HL-60/S4 (cell line): Measurements from ENCODE around the gene NLRP1.

Experiments used
- in situ Hi-C: fragments of 300-500 bp; cut with MboI; formaldehyde crosslinking; loops from 2 replicates; pipeline ENCODE4 v1.14.3; 2022; ENCODE audit warnings: low sequenced_read_pairs

NLRP1 gene

GRCh38 chr17:5485270-5486205 lies 98.8 kb downstream of the NLRP1 start, which contains the start of gene DERL2:
TSS of gene DERL2 (minus strand) at chr17:5486178. CDS start at chr17:5486161, 17 bp downstream.
- in situ Hi-C loops = no loop called here

GRCh38 chr17:5481451-5481850 lies 102.9 kb downstream of the NLRP1 start:
- in situ Hi-C loops = no loop called here

GRCh38 chr17:5480962-5481361 lies 103.3 kb downstream of the NLRP1 start:
- in situ Hi-C loops = no loop called here

GRCh38 chr17:5478992-5479391 lies 105.3 kb downstream of the NLRP1 start:
- in situ Hi-C loops = no loop called here

- in situ Hi-C loops = no loop called here
Observed at GRCh38 chr17:5473906-5474305, 110.4 kb downstream of the NLRP1 start.

- in situ Hi-C loops = no loop called here
Observed at GRCh38 chr17:5472511-5472910, 111.8 kb downstream of the NLRP1 start.

GRCh38 chr17:5468075-5468473 lies 116.2 kb downstream of the NLRP1 start:
- in situ Hi-C loops = no loop called here

GRCh38 chr17:5467416-5467815 lies 116.9 kb downstream of the NLRP1 start:
- in situ Hi-C loops = no loop called here

- in situ Hi-C loops = no loop called here
Observed at GRCh38 chr17:5466295-5466694, 118.0 kb downstream of the NLRP1 start.

GRCh38 chr17:5464717-5465507 lies 119.4 kb downstream of the NLRP1 start:
- in situ Hi-C loops = no loop called here
